Stimulated activated naive CD4-positive, alpha-beta T cell (primary cell): ENCODE results near the gene TYW3.
A peak's percentile ranks its signal among the peaks of the same experiment; 100 is the strongest.

Experiments
- DNase-seq, 6 experiments: peaks; one replicate each; lab custom pipeline; 2025; lab: John Stamatoyannopoulos, UW

TYW3 gene

DNA sequence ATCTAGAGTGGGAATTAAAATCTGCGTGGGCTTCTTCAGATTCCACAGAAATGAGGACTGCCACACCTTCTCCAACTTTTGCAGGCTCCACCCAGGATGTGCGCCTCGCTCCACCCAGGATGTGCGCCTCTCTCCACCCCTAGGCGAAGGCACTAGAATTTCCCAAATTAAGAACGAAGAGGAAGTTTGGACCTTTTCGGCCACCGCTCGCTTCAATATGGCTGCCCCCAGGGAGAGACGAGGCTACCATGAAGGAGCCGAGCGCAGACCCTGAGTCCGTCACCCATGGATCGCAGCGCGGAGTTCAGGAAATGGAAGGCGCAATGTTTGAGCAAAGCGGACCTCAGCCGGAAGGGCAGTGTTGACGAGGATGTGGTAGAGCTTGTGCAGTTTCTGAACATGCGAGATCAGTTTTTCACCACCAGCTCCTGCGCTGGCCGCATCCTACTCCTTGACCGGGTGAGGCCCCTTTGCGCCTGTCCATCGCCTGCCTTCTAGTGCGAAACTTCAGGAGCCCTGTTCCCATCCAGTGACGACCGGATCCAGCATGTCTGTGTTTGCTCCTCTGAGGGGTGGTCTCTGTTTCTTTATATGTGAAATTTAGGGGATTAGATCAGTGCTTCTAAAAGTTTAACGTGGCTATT is at the start of gene TYW3, which contains the start of gene CRYZ:
TSS of gene TYW3 (plus strand) at position 193 of the 644 bp plus-strand sequence. CDS start at position 286, 93 bp downstream.
TSS of gene CRYZ (minus strand) at position 91 of the 644 bp plus-strand sequence. CDS start 8,229 bp downstream, outside the sequence.
- DNase-seq: peak; percentile 67 to 80 (median 78)

GRCh38 chr1:74683656-74684055 is 49.3 kb upstream of the TYW3 start:
- DNase-seq: no peak

DNA sequence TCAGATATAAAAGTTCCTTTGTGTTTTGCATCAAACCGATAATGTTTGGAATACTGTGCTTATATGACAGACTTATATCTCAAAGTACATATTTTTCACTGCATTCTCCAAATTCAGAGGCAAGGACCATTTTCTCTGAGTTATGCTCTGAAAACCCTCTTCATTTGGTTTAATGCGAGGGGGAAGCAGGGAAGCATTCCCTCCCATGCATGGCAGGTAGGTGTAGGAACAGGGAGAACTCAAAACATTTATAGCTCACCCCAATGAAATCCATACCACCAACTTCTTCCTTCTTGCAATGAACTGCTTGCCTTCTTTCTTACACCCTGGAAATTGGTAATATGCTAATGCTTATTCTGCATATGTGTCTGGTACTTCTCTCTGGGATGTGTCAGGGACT is 48.7 kb upstream of the TYW3 start:
- DNase-seq: no peak

DNA sequence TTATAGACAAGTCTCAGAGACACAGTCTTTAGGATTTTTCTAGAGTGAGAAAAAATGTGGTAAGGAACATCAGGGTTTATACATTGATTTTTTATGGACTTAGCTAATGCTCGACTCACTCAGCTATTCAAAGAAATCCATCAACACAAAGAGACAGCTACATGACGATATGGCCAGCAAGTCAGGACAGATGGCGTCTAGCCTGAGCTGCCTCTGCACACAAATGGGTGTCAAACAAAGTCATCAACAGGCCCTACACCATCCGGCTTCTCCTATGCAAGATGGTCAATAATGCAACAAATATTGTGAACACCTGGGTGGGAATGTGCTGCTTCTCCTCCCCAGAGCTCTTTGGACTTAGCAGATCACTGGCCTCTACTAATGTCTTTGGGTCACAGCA is 46.0 kb upstream of the TYW3 start:
- DNase-seq: no peak

GRCh38 chr1:74689621-74690363 is 43.2 kb upstream of the TYW3 start:
- DNase-seq: peak in 3 of 6 experiments; percentile 8 to 56 (median 41)

- no peak for DNase-seq
Observed at GRCh38 chr1:74690364-74690696, 42.6 kb upstream of the TYW3 start.

DNA sequence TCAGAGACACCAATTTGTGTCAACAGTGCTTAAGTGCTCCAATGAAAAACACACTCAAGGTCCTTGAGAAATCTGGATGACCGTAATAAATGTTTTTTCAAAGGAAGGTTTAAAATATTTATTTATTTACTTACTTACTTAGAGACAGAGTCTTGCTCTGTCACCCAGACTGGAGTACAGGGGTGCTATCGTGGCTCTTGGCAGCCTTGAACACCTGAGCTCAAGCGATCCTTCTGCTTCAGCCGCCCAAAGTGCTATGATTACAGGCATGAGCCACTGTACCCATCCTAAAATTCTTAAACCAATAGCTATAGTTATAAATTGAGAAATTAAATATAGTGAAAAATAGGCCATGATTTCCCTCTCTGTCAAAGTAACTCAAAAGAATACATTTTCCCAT is 42.0 kb upstream of the TYW3 start:
- DNase-seq: no peak

DNA sequence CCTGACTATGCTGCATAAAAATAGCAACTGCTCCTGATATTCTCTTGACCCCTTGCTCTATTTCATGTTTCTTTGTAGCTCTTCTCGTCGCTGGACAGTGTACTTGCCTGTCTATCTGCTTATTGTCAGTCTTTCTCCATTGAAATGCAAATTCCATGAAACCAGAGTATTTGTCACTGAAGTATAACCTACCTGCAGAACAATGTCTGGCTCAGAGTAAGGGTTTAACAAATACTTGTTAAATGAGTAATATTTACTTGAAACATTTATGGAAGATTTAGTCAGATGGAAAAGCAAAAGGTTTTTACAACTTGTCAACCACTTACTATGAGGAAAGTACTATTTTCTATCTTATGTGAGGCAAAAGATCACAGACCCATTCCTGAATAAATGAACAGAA is 39.5 kb upstream of the TYW3 start:
- no peak for DNase-seq

GRCh38 chr1:74697832-74698231 is 35.1 kb upstream of the TYW3 start:
- no peak for DNase-seq

DNA sequence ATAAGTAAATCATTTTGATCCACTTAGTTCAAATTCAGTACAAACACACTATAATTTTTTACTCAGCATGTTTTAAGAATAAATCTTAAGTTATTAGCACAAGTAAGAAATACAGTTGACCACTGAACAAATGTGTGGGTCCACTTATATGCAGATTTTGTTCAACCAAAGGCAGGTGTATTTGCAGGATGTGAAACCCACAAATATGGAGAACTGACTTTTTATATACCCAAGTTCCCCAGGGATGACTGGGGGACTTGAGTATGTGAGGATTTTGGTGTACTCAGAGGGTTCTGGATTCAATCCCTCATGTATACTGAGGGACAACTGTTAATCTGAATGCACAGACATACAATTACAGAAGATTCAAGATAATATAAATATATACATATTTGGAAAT is 33.6 kb upstream of the TYW3 start:
- no peak for DNase-seq

- DNase-seq: no peak
Observed at GRCh38 chr1:74703386-74704182, 29.4 kb upstream of the TYW3 start.

DNA sequence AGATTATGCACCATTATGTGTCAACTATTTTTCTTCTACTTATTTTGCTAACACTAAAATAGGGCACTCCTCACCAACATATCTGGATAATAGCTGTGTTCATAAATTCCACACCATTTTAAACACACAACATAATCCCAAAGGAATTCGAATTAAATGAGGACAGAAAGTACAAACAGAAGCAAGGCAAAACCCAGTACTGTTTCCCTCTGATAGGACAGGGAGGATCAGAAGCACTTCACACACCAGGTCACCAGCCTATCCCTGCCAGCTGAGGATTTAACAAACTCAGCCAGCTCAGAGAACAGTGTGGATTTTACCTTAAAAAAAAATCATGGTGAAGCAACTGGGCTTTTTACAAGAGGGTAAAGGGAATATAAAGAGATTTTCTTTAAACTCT is 20.1 kb upstream of the TYW3 start:
- DNase-seq: no peak

DNA sequence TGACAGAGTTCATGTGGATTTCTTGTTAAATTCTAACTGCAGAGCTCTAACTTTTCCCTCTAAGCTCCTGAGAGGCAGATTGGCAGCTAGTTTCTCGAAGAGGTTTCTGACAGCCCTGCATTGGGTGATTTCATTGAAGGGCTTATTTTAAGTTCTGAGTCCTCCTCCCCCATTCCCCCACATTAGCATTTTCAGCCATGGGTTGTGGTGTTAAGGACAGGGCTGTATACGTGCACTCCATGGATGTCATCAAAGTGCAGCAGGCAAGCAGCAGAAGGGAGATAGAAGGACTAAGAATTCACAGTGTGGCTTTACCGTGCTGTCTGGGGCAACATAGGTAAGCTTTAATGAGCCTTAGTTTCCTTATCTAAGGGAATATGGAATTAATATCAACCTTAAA is 19.1 kb upstream of the TYW3 start:
- no peak for DNase-seq

- DNase-seq: no peak
Observed at GRCh38 chr1:74714429-74715235, 18.3 kb upstream of the TYW3 start.

DNA sequence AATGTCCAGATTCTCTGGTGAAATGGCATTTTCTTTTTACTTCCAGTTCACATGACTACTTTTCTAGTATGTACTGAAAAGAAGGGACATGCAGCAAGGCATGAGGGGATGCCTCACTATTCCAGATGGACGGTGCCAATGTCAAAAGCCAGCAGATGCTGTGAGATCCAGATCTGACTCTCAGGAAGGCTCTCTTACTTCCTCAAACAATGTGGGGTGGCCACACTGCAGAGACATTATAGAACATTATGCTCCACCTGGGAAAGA is 17.8 kb upstream of the TYW3 start:
- no peak for DNase-seq

DNA sequence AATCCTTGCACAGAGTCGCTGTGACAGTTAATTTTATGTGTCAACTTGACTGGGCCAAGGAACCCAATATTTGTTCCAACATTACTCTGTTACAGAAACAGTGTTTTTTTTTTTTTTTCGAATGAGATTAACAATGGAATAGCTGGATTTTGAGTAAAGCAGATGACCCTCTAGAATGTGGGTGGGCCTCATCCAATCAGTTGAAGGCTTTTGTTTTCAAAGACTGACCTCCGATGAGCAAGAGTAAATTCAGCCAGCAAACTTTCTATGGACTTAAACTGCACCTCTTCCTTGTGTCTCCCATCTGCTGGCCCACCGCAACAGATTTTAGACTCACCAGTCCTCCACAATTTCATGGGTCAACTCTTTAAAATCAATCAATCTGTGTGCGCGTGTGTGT is 17.1 kb upstream of the TYW3 start:
- DNase-seq: no peak

DNA sequence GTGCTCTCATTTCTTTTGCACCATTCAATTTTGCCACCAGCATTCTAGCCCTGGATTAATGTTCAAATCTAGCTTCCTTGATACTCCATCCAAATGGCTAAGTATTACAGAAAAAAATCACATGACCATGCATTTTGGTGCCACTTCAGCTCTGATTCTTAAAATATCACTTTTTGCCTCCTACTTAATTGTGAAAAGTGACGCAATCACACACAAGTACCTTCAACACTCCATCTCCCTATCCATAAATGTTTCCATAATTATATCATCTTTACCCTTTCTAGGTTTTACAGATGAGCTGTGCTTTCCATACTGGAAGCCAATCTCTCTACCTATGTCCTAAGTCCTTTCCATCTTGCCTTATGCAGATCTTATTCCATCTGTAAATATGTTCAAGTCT is 16.1 kb upstream of the TYW3 start:
- no peak for DNase-seq

DNA sequence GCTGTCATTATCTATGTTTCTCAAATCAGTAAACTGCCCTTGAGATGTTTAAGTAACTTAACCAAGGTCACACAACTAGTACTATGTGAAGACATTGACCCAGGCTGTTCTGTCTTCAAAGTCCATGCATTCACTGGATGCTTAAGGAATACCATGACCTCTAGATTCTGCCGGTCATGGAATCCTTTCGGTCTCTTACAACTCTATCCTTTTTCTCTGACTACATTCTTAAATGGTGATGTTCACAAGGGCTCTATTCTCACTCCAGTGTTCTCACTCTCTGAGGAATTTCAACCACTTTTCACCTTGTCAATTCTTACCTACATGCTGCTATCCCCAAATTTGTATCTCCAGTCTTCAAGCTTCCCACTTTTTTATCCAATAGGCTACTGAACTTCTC is 15.3 kb upstream of the TYW3 start:
- no peak for DNase-seq

DNA sequence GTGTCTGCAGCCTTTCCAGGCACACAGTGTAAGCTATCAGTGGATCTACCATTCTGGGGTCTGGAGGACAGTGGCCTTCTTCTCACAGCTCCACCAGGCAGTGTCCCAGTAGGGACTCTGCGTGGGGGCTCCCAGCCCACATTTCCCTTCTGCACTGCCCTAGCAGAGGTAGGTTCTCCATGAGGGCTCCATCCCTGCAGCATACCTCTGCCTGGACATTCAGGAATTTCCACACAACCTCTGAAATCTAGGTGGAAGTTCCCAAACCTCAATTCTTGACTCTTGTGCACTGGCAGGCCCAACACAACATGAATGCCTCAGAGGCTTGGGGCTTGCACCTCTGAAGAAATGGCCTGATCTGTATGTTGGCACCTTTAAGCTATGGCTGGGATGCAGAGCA is 6.9 kb upstream of the TYW3 start:
- DNase-seq: no peak

- no peak for DNase-seq
Observed at GRCh38 chr1:74728736-74729135, 4.2 kb upstream of the TYW3 start.

DNA sequence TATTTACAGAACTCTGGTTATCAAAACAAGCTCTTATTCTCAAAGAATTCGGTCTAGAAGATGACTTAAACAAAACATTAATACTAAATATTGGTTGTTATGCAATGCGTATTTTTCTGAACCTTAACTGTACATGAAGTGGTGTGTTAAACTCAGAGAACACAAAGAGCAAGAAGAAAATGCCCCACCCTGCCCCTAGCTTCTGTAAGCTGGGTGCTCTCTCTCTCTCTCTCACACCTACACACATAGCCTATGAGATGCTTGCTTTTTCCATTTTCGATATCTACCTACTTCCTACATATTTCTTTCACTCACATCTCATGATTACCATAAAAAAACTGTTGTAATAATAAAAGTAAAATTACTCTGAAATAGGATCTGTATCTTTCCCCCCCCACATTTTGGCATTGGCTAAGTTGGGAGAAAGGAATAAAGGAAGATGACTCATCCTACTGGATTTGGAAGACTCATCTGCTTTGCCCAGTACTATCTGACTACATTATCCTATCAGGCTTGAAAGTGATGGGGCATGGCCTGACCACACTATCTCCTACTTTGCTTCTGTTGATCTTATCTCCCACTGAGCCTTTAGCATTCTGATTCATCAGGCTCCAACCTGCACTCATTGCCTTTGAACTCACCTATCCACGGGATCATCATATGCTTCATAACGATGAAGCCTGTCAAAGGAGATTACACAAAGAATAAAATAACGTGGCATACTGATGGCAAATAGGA is 3.0 kb upstream of the TYW3 start:
- DNase-seq: no peak
